Measurements from ENCODE around the gene NOL12.

NOL12 gene

GRCh38 chr22:37696657-37697537 is 10.8 kb downstream of the NOL12 start, which contains the start of gene TRIOBP:
Gene TRIOBP (plus strand): TSS chr22:37697048. CDS start chr22:37701366, 4,318 bp downstream.
- Mint-ChIP-seq H3K4me1 (peaks cover 5% of the 10 kb centered on the region), H3K27me3 (no peaks in the 10 kb centered on the region), H3K27ac (ENCODE audit: low read depth) (no peak within 1 kb of the TSS), H3K9me3 (no peaks in the 10 kb centered on the region), H3K36me3 (ENCODE audit: insufficient read depth) (peaks cover 12% of the 10 kb centered on the region), H3K4me3 (no peak within 1 kb of the TSS)
- ATAC-seq (replicated peaks; ENCODE audit: extremely low read depth, poor library complexity, severe bottlenecking) (peak; percentile 92), DNase-seq (ENCODE audit: low spot score in 2 of 2) (peak; percentile 53 to 58)

GRCh38 chr22:37697538-37697835 is 11.3 kb downstream of the NOL12 start:
- no peak overlapping the region for H3K4me3 Mint-ChIP-seq
- peaks cover 5% of the 10 kb centered on the region for H3K4me1 Mint-ChIP-seq
- H3K36me3 Mint-ChIP-seq (ENCODE audit: insufficient read depth) = peaks cover 10% of the 10 kb centered on the region
- no peak for DNase-seq (ENCODE audit: low spot score in 2 of 2)
- no peaks in the 10 kb centered on the region for H3K27me3 Mint-ChIP-seq
- H3K9me3 Mint-ChIP-seq = no peaks in the 10 kb centered on the region
- ATAC-seq (replicated peaks; ENCODE audit: extremely low read depth, poor library complexity, severe bottlenecking) = no peak
- H3K27ac Mint-ChIP-seq (ENCODE audit: low read depth) = no peak overlapping the region

- ATAC-seq (replicated peaks; ENCODE audit: extremely low read depth, poor library complexity, severe bottlenecking) (no peak), DNase-seq (ENCODE audit: low spot score in 2 of 2) (no peak)
- Mint-ChIP-seq H3K27me3 (no peaks in the 10 kb centered on the region), H3K4me3 (no peak overlapping the region), H3K36me3 (ENCODE audit: insufficient read depth) (peaks cover 2% of the 10 kb centered on the region), H3K27ac (ENCODE audit: low read depth) (no peak overlapping the region), H3K9me3 (no peaks in the 10 kb centered on the region), H3K4me1 (peaks cover 5% of the 10 kb centered on the region)
Observed at GRCh38 chr22:37701141-37701786, 15.1 kb downstream of the NOL12 start.

- H3K9me3 Mint-ChIP-seq = no peaks in the 10 kb centered on the region
- H3K27ac Mint-ChIP-seq (ENCODE audit: low read depth) = no peak overlapping the region
- H3K36me3 Mint-ChIP-seq (ENCODE audit: insufficient read depth) = peaks cover 2% of the 10 kb centered on the region
- ATAC-seq (replicated peaks; ENCODE audit: extremely low read depth, poor library complexity, severe bottlenecking) (no peak), DNase-seq (ENCODE audit: low spot score in 2 of 2) (no peak)
- H3K27me3 Mint-ChIP-seq = no peaks in the 10 kb centered on the region
- no peak overlapping the region for H3K4me3 Mint-ChIP-seq
- no peaks in the 10 kb centered on the region for H3K4me1 Mint-ChIP-seq
Observed at GRCh38 chr22:37703906-37704305, 17.8 kb downstream of the NOL12 start.

- Mint-ChIP-seq H3K36me3 (ENCODE audit: insufficient read depth) (no peaks in the 10 kb centered on the region), H3K4me3 (no peak overlapping the region), H3K4me1 (no peaks in the 10 kb centered on the region), H3K27ac (ENCODE audit: low read depth) (no peak overlapping the region), H3K9me3 (no peaks in the 10 kb centered on the region), H3K27me3 (no peaks in the 10 kb centered on the region)
- DNase-seq (ENCODE audit: low spot score in 2 of 2) = no peak
- ATAC-seq (replicated peaks; ENCODE audit: extremely low read depth, poor library complexity, severe bottlenecking) = no peak
Observed at GRCh38 chr22:37704645-37705044, 18.5 kb downstream of the NOL12 start.

GRCh38 chr22:37705205-37705604 is 19.1 kb downstream of the NOL12 start:
- Mint-ChIP-seq H3K4me1 (no peaks in the 10 kb centered on the region), H3K36me3 (ENCODE audit: insufficient read depth) (no peaks in the 10 kb centered on the region), H3K9me3 (no peaks in the 10 kb centered on the region), H3K27me3 (no peaks in the 10 kb centered on the region), H3K27ac (ENCODE audit: low read depth) (no peak overlapping the region), H3K4me3 (no peak overlapping the region)
- ATAC-seq (replicated peaks; ENCODE audit: extremely low read depth, poor library complexity, severe bottlenecking) = no peak
- no peak for DNase-seq (ENCODE audit: low spot score in 2 of 2)

GRCh38 chr22:37708580-37709444 is 22.7 kb downstream of the NOL12 start:
- Mint-ChIP-seq H3K9me3 (no peaks in the 10 kb centered on the region), H3K27me3 (no peaks in the 10 kb centered on the region), H3K27ac (ENCODE audit: low read depth) (no peak overlapping the region), H3K36me3 (ENCODE audit: insufficient read depth) (no peaks in the 10 kb centered on the region), H3K4me1 (no peaks in the 10 kb centered on the region), H3K4me3 (no peak overlapping the region)
- DNase-seq (ENCODE audit: low spot score in 2 of 2) (no peak), ATAC-seq (replicated peaks; ENCODE audit: extremely low read depth, poor library complexity, severe bottlenecking) (no peak)

- H3K4me1 Mint-ChIP-seq = no peaks in the 10 kb centered on the region
- no peaks in the 10 kb centered on the region for H3K27me3 Mint-ChIP-seq
- ATAC-seq (replicated peaks; ENCODE audit: extremely low read depth, poor library complexity, severe bottlenecking) = no peak
- H3K27ac Mint-ChIP-seq (ENCODE audit: low read depth) = no peak overlapping the region
- no peaks in the 10 kb centered on the region for H3K9me3 Mint-ChIP-seq
- DNase-seq (ENCODE audit: low spot score in 2 of 2) = no peak
- H3K36me3 Mint-ChIP-seq (ENCODE audit: insufficient read depth) = no peaks in the 10 kb centered on the region
- H3K4me3 Mint-ChIP-seq = no peak overlapping the region
Observed at GRCh38 chr22:37709445-37709765, 23.3 kb downstream of the NOL12 start.

GRCh38 chr22:37710675-37711074 is 24.5 kb downstream of the NOL12 start:
- Mint-ChIP-seq H3K4me3 (no peak overlapping the region), H3K27me3 (no peaks in the 10 kb centered on the region), H3K36me3 (ENCODE audit: insufficient read depth) (no peaks in the 10 kb centered on the region), H3K9me3 (no peaks in the 10 kb centered on the region), H3K4me1 (no peaks in the 10 kb centered on the region), H3K27ac (ENCODE audit: low read depth) (no peak overlapping the region)
- no peak for DNase-seq (ENCODE audit: low spot score in 2 of 2)
- no peak for ATAC-seq (replicated peaks; ENCODE audit: extremely low read depth, poor library complexity, severe bottlenecking)

- ATAC-seq (replicated peaks; ENCODE audit: extremely low read depth, poor library complexity, severe bottlenecking) (no peak), DNase-seq (ENCODE audit: low spot score in 2 of 2) (no peak)
- Mint-ChIP-seq H3K4me3 (no peak overlapping the region), H3K27ac (ENCODE audit: low read depth) (no peak overlapping the region), H3K9me3 (no peaks in the 10 kb centered on the region), H3K4me1 (no peaks in the 10 kb centered on the region), H3K36me3 (ENCODE audit: insufficient read depth) (no peaks in the 10 kb centered on the region), H3K27me3 (no peaks in the 10 kb centered on the region)
Observed at GRCh38 chr22:37711490-37711889, 25.3 kb downstream of the NOL12 start.

- ATAC-seq (replicated peaks; ENCODE audit: extremely low read depth, poor library complexity, severe bottlenecking) (no peak), DNase-seq (ENCODE audit: low spot score in 2 of 2) (no peak)
- no peaks in the 10 kb centered on the region for H3K27me3 Mint-ChIP-seq
- no peak overlapping the region for H3K27ac Mint-ChIP-seq (ENCODE audit: low read depth)
- no peaks in the 10 kb centered on the region for H3K4me1 Mint-ChIP-seq
- H3K9me3 Mint-ChIP-seq = no peaks in the 10 kb centered on the region
- H3K36me3 Mint-ChIP-seq (ENCODE audit: insufficient read depth) = no peaks in the 10 kb centered on the region
- no peak overlapping the region for H3K4me3 Mint-ChIP-seq
Observed at GRCh38 chr22:37713761-37714160, 27.6 kb downstream of the NOL12 start.

- no peaks in the 10 kb centered on the region for H3K9me3 Mint-ChIP-seq
- H3K27ac Mint-ChIP-seq (ENCODE audit: low read depth) = no peak overlapping the region
- H3K4me1 Mint-ChIP-seq = peaks cover 3% of the 10 kb centered on the region
- H3K36me3 Mint-ChIP-seq (ENCODE audit: insufficient read depth) = peaks cover 1% of the 10 kb centered on the region
- H3K27me3 Mint-ChIP-seq = no peaks in the 10 kb centered on the region
- no peak overlapping the region for H3K4me3 Mint-ChIP-seq
- no peak for ATAC-seq (replicated peaks; ENCODE audit: extremely low read depth, poor library complexity, severe bottlenecking)
- DNase-seq (ENCODE audit: low spot score in 2 of 2) = no peak
Observed at GRCh38 chr22:37714634-37715033, 28.5 kb downstream of the NOL12 start.
